ENCODE measurements around the gene CAMSAP2. TPM values are rescaled to one million over a fixed set of nuclear protein-coding genes. Genes with fewer than 3 reads are reported as not detected.

CAMSAP2 gene
- total and polyA plus RNA-seq, 2 of the 8 experiments (the other 6 are each of a cell fraction or from before 2014, with no cell fraction given), result 4.2 to 27.6 TPM

DNA sequence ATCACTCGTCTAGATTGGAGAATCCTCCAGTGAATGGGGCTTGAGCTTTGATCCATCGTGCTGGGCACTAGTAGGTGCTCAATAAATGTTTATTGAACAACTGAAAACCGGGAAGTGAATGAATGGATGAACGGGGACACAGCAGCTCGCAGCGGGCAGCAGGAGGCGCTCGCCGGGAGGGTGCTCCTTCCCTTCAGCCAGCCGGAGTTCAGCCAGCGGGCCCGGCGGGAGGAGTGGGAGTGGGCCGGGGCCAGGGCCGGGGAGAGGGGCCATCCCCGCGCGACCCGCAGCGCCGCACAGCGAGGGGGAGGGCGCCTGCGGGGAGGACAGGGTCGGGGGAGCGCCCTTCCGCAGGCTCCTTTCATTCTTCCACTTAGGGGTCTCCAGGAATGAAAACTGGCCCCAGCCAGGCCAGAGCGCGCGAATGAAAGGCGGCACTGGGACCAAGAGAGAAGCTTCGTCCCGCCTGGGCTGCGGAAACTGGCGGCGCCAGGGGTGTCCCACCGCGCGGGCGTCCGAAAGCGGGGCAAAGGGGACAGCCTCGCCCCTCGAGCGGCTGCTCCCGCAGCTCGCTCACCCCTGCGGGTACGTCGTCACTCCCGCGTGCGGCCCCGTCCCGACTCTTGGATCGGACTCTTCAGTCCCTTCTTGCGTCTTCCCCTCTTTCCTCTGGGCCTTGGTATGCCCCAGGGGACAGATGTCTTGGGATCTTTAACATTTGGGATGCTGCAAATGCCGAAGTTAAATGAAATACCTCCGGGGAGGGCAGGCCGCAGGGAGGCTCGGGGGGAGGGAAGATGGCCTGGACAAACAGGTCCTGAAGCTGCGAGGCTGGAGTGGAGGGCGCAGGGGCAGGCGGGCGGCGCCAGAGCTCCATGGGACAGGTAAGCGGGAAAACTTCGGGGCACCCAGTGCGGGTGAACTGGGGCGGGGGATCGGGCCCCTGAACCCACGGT lies 152.4 kb downstream of the CAMSAP2 start (continued):
- peak; percentile 14; the same call in 1 of the 2 replicates for TF ChIP-seq BACH1 (IDR thresholded peaks at IDR 0.05; ENCODE audit: low read length)
- TF ChIP-seq SP4 (IDR thresholded peaks at IDR 0.05; ENCODE audit: low read length), result no peak; the same call in 1 of the 2 replicates
- TF ChIP-seq KDM5A (IDR thresholded peaks at IDR 0.05; ENCODE audit: low read length), result no peak
- TF ChIP-seq SP2 (IDR thresholded peaks at IDR 0.05; ENCODE audit: low read length), result no peak
- no peak; the same call in 1 of the 2 replicates for TF ChIP-seq BRCA1 (IDR thresholded peaks at IDR 0.05; ENCODE audit: low read depth, low read length)
- no peak for TF ChIP-seq SUZ12 (IDR thresholded peaks at IDR 0.05; ENCODE audit: low read length)
- TF ChIP-seq SIRT6 (IDR thresholded peaks at IDR 0.05; ENCODE audit: low read length), result no peak
- TF ChIP-seq SIX5 (IDR thresholded peaks at IDR 0.05; ENCODE audit: low read depth, low read length), result 0 out of 2 replicates have a peak, but pooled peaks have one; percentile 29
- peak; percentile 52 for TF ChIP-seq ASH2L (IDR thresholded peaks at IDR 0.05; ENCODE audit: low read length)
- no peak for TF ChIP-seq TCF12 (IDR thresholded peaks at IDR 0.05; ENCODE audit: low read depth, low read length)
- peak; percentile 58 to 82; a peak in 2 of 3 replicates for TF ChIP-seq POLR2A (IDR thresholded peaks at IDR 0.05; ENCODE audit: control extremely low read depth in 1 of 2, low read depth in 2 of 2, low read length in 2 of 2)
- no peak for TF ChIP-seq MAFK (IDR thresholded peaks at IDR 0.05; ENCODE audit: low read depth, low read length)
- no peak for TF ChIP-seq BCL11A (IDR thresholded peaks at IDR 0.05; ENCODE audit: low read depth in 2 of 2, low read length in 2 of 2)
- TF ChIP-seq JUND (IDR thresholded peaks at IDR 0.05; ENCODE audit: low read length), result peak; percentile 91
- TF ChIP-seq CHD1 (IDR thresholded peaks at IDR 0.05; ENCODE audit: low read depth, low read length), result peak; percentile 91
- TF ChIP-seq NRF1 (IDR thresholded peaks at IDR 0.05; ENCODE audit: low read depth, low read length), result no peak
- TF ChIP-seq CTBP2 (IDR thresholded peaks at IDR 0.05; ENCODE audit: borderline replicate concordance, insufficient read depth, insufficient read length, low read length), result no peak
- no peak for TF ChIP-seq JUN (IDR thresholded peaks at IDR 0.05; ENCODE audit: low read depth, low read length)
- TF ChIP-seq USF2 (IDR thresholded peaks at IDR 0.05; ENCODE audit: low read length), result no peak
